GM12878 (cell line): Measurements from ENCODE around the gene TNFAIP8L3.

Source experiments
- ATF3 ChIP-seq: IDR thresholded peaks from 2 replicates; pipeline ENCODE4 v1.6.1; 2011; ENCODE audit warnings: low read depth, mild to moderate bottlenecking, low read length, moderate library complexity, borderline replicate concordance; ENCODE audit errors: extremely low read depth
- CTCF ChIP-seq, 3 experiments: IDR thresholded peaks in 2 of 3; conservative IDR thresholded peaks in 1 of 3; 2 replicates each; pipeline ENCODE4 v1.5.1; 2011; ENCODE audit warnings: low read depth in 3 of 3, low read length in 3 of 3, mild to moderate bottlenecking in 3 of 3, control low read depth in 2 of 3, moderate library complexity in 2 of 3, inconsistent platforms in 1 of 3, mixed read lengths in 1 of 3; ENCODE audit not compliant: control insufficient read depth in 2 of 3, insufficient read depth in 1 of 3; ENCODE audit errors: extremely low read depth in 1 of 3
- EGR1 ChIP-seq, 2 experiments: IDR thresholded peaks; 1 replicate in 1 of 2; 2 replicates in 1 of 2; pipeline ENCODE4 v1.6.1; 2011 to 2012; ENCODE audit warnings: low read depth in 2 of 2, low read length in 2 of 2, borderline replicate concordance in 1 of 2, mild to moderate bottlenecking in 1 of 2, moderate library complexity in 1 of 2
- HDAC6 ChIP-seq: fragments of 200-600 bp; sonication (generic); IDR thresholded peaks from one replicate; pipeline ENCODE4 v1.8.0; 2017; ENCODE audit warnings: antibody characterized with exemption; ENCODE audit not compliant: unreplicated experiment
- LARP7 ChIP-seq: fragments of 450-650 bp; IDR thresholded peaks from 2 replicates; pipeline ENCODE4 v1.6.1; 2017; ENCODE audit warnings: mild to moderate bottlenecking
- MEF2B ChIP-seq: fragments of 450-650 bp; IDR thresholded peaks from 2 replicates; pipeline ENCODE4 v1.6.1; 2018; ENCODE audit warnings: mild to moderate bottlenecking, moderate library complexity; ENCODE audit not compliant: partially characterized antibody, poor library complexity, severe bottlenecking
- MXI1 ChIP-seq: fragments of 150-350 bp; IDR thresholded peaks from 2 replicates; pipeline ENCODE4 v1.6.1; 2011; ENCODE audit warnings: low read depth, mild to moderate bottlenecking, inconsistent platforms, low read length, improper control_type of control experiment
- POLR2AphosphoS2 ChIP-seq: IDR thresholded peaks from 2 replicates; pipeline ENCODE4 v1.6.1; 2011; ENCODE audit warnings: low read depth, mild to moderate bottlenecking, low read length, improper control_type of control experiment, moderate library complexity
- RAD21 ChIP-seq: IDR thresholded peaks from 2 replicates; pipeline ENCODE4 v1.6.1; 2011; ENCODE audit warnings: mild to moderate bottlenecking, low read depth, low read length, moderate library complexity; ENCODE audit not compliant: insufficient read depth
- SMC3 ChIP-seq: IDR thresholded peaks from 2 replicates; pipeline ENCODE4 v1.6.1; 2011; ENCODE audit warnings: low read length, improper control_type of control experiment, borderline replicate concordance
- ZNF207 ChIP-seq: fragments of 450-650 bp; IDR thresholded peaks from 2 replicates; pipeline ENCODE4 v1.6.1; 2014; ENCODE audit warnings: antibody characterized with exemption, mild to moderate bottlenecking, borderline replicate concordance
- ZZZ3 ChIP-seq: IDR thresholded peaks from 2 replicates; pipeline ENCODE4 v1.6.1; 2011; ENCODE audit warnings: low read depth; ENCODE audit not compliant: control insufficient read depth, insufficient read length

DNA sequence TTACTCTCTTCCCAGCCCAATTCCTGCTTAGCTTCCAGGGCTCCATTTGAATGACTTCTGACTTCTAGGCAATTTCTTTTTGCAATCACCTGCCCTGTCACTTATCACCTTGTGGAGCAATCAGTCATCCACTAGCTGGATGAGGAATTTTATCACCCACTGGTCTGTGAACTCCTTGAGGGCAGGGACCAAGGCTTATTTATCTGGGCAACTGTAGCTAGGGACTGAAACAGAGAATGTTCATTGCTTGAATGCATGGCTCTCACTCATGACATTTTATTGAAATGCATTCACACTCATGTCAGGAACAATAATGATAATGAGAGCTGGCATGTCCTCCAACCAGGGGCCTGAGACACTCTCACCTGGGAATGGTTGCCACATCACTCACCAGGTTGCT, 15.5 kb downstream of the TNFAIP8L3 start:
- TF ChIP-seq EGR1 (IDR thresholded peaks at IDR 0.05; ENCODE audit: borderline replicate concordance in 1 of 2, low read depth in 2 of 2, low read length in 2 of 2) = no peak
- TF ChIP-seq CTCF (IDR thresholded peaks at IDR 0.05 in 2 of 3, conservative IDR thresholded peaks at IDR 0.05 in 1 of 3; ENCODE audit: control insufficient read depth in 2 of 3, extremely low read depth in 1 of 3, insufficient read depth in 1 of 3, low read depth in 3 of 3, low read length in 3 of 3) = no peak
- TF ChIP-seq POLR2AphosphoS2 = no peak
- no peak for TF ChIP-seq HDAC6
- TF ChIP-seq LARP7 = no peak
- no peak for TF ChIP-seq RAD21
- no peak for TF ChIP-seq MEF2B
- no peak for TF ChIP-seq ATF3
- no peak for TF ChIP-seq ZZZ3
- no peak for TF ChIP-seq ZNF207
- no peak for TF ChIP-seq MXI1
- TF ChIP-seq SMC3 = no peak
